Smooth muscle cell of the coronary artery (primary cell): ENCODE data around the gene POMZP3. TPM values are rescaled to one million over a fixed set of nuclear protein-coding genes. Genes with fewer than 3 reads are reported as not detected.

Experiments used
- total RNA-seq: library from RNA; depleted of rRNA; stranded (reverse); fragments of >200 nt; gene quantifications from 2 replicates; pipeline ENCODE4 v1.2.3, GENCODE V29; 2014; ENCODE audit warnings: low replicate concordance

Gene POMZP3
- total RNA-seq = 0.59 and 3.5 TPM in 2 replicates

GRCh38 chr7:76626989-76627642 is at the start of gene POMZP3:
POMZP3 (minus strand) TSS chr7:76627279; CDS start chr7:76626064, 1,215 bp downstream.

Other genes with a start within 250 kb of the POMZP3 start
- gene SSC4D, start 217.6 kb downstream of the POMZP3 start, total RNA-seq = 0.68 TPM in 1 of 2 replicates, not detected in the other
- gene ZP3, start 202.3 kb downstream of the POMZP3 start, total RNA-seq = 1.4 and 2.2 TPM in 2 replicates
- gene DTX2, start 165.6 kb downstream of the POMZP3 start, total RNA-seq = 0.94 and 3.2 TPM in 2 replicates
- gene UPK3B, start 116.7 kb downstream of the POMZP3 start, total RNA-seq = 0.08 TPM in 1 of 2 replicates, not detected in the other
- 0.12 and 0.15 TPM in 2 replicates for gene SPDYE16, start 84.0 kb downstream of the POMZP3 start, total RNA-seq